HepG2 (cell line): Measurements from ENCODE around the gene SRCAP. TPM values are rescaled to one million over a fixed set of nuclear protein-coding genes. Genes with fewer than 3 reads are reported as not detected.

ENCODE experiments used
- ATF6 ChIP-seq: sonication (generic); formaldehyde crosslinking; conservative IDR thresholded peaks from 2 replicates; pipeline ENCODE4 v1.4.0; 2020; ENCODE audit warnings: missing genetic modification reagents
- CAMTA2 ChIP-seq: sonication (generic); formaldehyde crosslinking; IDR thresholded peaks from 2 replicates; pipeline ENCODE4 v1.4.0; 2020; ENCODE audit warnings: mild to moderate bottlenecking, missing genetic modification reagents, borderline replicate concordance
- FOXC1 ChIP-seq: sonication (generic); formaldehyde crosslinking; IDR thresholded peaks from 2 replicates; pipeline ENCODE4 v1.8.0; 2022; ENCODE audit warnings: mild to moderate bottlenecking, missing genetic modification reagents, borderline replicate concordance
- JUNB ChIP-seq: sonication (generic); formaldehyde crosslinking; IDR thresholded peaks from 2 replicates; pipeline ENCODE4 v1.8.0; 2022; ENCODE audit warnings: missing genetic modification reagents, mild to moderate bottlenecking, borderline replicate concordance
- NFE2 ChIP-seq: sonication (generic); formaldehyde crosslinking; IDR thresholded peaks from 2 replicates; pipeline ENCODE4 v1.4.0; 2020; ENCODE audit warnings: missing genetic modification reagents
- PAX8 ChIP-seq: sonication (generic); formaldehyde crosslinking; IDR thresholded peaks from 2 replicates; pipeline ENCODE4 v1.8.0; 2022; ENCODE audit warnings: mild to moderate bottlenecking, missing genetic modification reagents, borderline replicate concordance
- SP4 ChIP-seq: sonication (generic); formaldehyde crosslinking; IDR thresholded peaks from 2 replicates; pipeline ENCODE4 v1.8.1; 2023; ENCODE audit warnings: mild to moderate bottlenecking, missing genetic modification reagents
- TCF7L2 ChIP-seq: IDR thresholded peaks from 2 replicates; pipeline ENCODE4 v1.6.1; 2011; ENCODE audit warnings: mild to moderate bottlenecking, low read depth, low read length, moderate library complexity
- ZBTB4 ChIP-seq: sonication (generic); formaldehyde crosslinking; IDR thresholded peaks from 2 replicates; pipeline ENCODE4 v1.4.0; 2020; ENCODE audit warnings: missing genetic modification reagents, mild to moderate bottlenecking, borderline replicate concordance
- ZFP1 ChIP-seq: IDR thresholded peaks from 2 replicates; pipeline ENCODE4 v1.6.1; 2016
- ZMYM4 ChIP-seq: sonication (generic); formaldehyde crosslinking; IDR thresholded peaks from 2 replicates; pipeline ENCODE4 v1.8.1; 2023; ENCODE audit warnings: mild to moderate bottlenecking, missing genetic modification reagents
- ZNF180 ChIP-seq: sonication (generic); formaldehyde crosslinking; IDR thresholded peaks from 2 replicates; pipeline ENCODE4 v1.4.0; 2020; ENCODE audit warnings: low read depth, missing genetic modification reagents, borderline replicate concordance
- ZNF567 ChIP-seq: sonication (generic); formaldehyde crosslinking; IDR thresholded peaks from 2 replicates; pipeline ENCODE4 v1.8.1; 2023; ENCODE audit warnings: mild to moderate bottlenecking, missing genetic modification reagents, borderline replicate concordance
- ZNF646 ChIP-seq: sonication (generic); formaldehyde crosslinking; IDR thresholded peaks from 2 replicates; pipeline ENCODE4 v1.9.0; 2021; ENCODE audit warnings: mild to moderate bottlenecking, missing genetic modification reagents
- ZUFSP ChIP-seq: sonication (generic); formaldehyde crosslinking; IDR thresholded peaks from 2 replicates; pipeline ENCODE4 v1.9.0; 2021; ENCODE audit warnings: missing genetic modification reagents, mild to moderate bottlenecking, borderline replicate concordance
- polyA plus RNA-seq, 8 experiments: library from polyadenylated mRNA; depleted of rRNA in 3 of 8; stranded (reverse) in 7 of 8; unstranded in 1 of 8; fragments of >200 nt; fragmentation: Illumina TruSeq in 4 of 8; extraction: Trizol in 4 of 8; gene quantifications; 2 replicates each; pipeline versions ENCODE4 v1.2.1 to v1.2.3, GENCODE V29; 2011 to 2016; ENCODE audit warnings: low read depth in 4 of 8, missing spikeins in 1 of 8, mixed read lengths in 1 of 8; ENCODE audit not compliant: insufficient read depth in 1 of 8
- total RNA-seq, 5 experiments: library from RNA; depleted of rRNA; stranded (reverse); fragments of >200 nt; fragmentation: Illumina TruSeq; extraction: Trizol; gene quantifications; 2 replicates each; pipeline ENCODE4 v1.2.3, GENCODE V29; 2016; ENCODE audit warnings: low read depth in 1 of 5

Gene SRCAP
- total and polyA plus RNA-seq, 2 of the 13 experiments (the other 11 are each of a cell fraction or from before 2014, with no cell fraction given) = 4.9 to 9.0 TPM

- TF ChIP-seq CAMTA2 (CRISPR knock-in tag) (no peak; the same call in 1 of the 2 replicates), NFE2 (CRISPR knock-in tag) (no peak), ZNF180 (CRISPR knock-in tag) (no peak), SP4 (CRISPR knock-in tag) (peak; percentile 37; the same call in 1 of the 2 replicates), JUNB (CRISPR knock-in tag) (no peak), ZFP1 (CRISPR knock-in tag) (peak; percentile 65), ZUFSP (no peak), ZMYM4 (CRISPR knock-in tag) (peak; percentile 76; the same call in 1 of the 2 replicates), ZBTB4 (CRISPR knock-in tag) (0 out of 2 replicates have a peak, but pooled peaks have one; percentile 25), FOXC1 (CRISPR knock-in tag) (peak; percentile 93; the same call in 1 of the 2 replicates), ZNF567 (CRISPR knock-in tag) (no peak; the same call in 1 of the 2 replicates), PAX8 (CRISPR knock-in tag) (no peak), ZNF646 (no peak), TCF7L2 (no peak), ATF6 (CRISPR knock-in tag) (no peak; the same call in 1 of the 2 replicates)
These were observed 694 bp upstream of the SRCAP start (continued) for GRCh38 chr16:30698139-30698815.
